Naive thymus-derived CD4-positive, alpha-beta T cell (primary cell): ENCODE data around the gene KRT79. TPM values are rescaled to one million over a fixed set of nuclear protein-coding genes. Genes with fewer than 3 reads are reported as not detected.
A peak's percentile ranks its signal among the peaks of the same experiment; 100 is the strongest.

Source experiments
- ATAC-seq: fragments of 150-1000 bp; cut with Tn5 transposase; 2 replicates; pipeline ENCODE4 v1.10.0; 2021; ENCODE audit warnings: mild to moderate bottlenecking, moderate library complexity
- CTCF ChIA-PET: fragments of 350-600 bp; sonication (Branson Sonifier 250); formaldehyde crosslinking; loops from one replicate; lab custom pipeline; 2021; ENCODE audit warnings: antibody characterized with exemption; lab: Charles Lee
- POLR2A ChIA-PET: fragments of 350-600 bp; sonication (Branson Sonifier 250); formaldehyde crosslinking; loops from one replicate; lab custom pipeline; 2021; ENCODE audit warnings: antibody characterized with exemption, inconsistent platforms; lab: Charles Lee
- DNase-seq, 9 donors: peaks; one replicate each; pipeline versions ENCODE4 v3.0.0 to v3.0.0-alpha.2; 2020 to 2022; ENCODE audit warnings: mixed read lengths in 1 of 9
- H3K27ac ChIP-seq: one replicate; pipeline ENCODE4 v1.7.0; 2013; ENCODE audit warnings: mild to moderate bottlenecking, low read depth, low read length, moderate library complexity
- H3K27me3 ChIP-seq, 2 donors: one replicate each; pipeline ENCODE4 v1.7.0; 2013; ENCODE audit warnings: low read length in 2 of 2, mild to moderate bottlenecking in 2 of 2, moderate library complexity in 2 of 2; ENCODE audit not compliant: control insufficient read depth in 2 of 2, insufficient read depth in 2 of 2
- H3K36me3 ChIP-seq, 3 experiments: 1 replicate in 2 of 3; 2 replicates in 1 of 3; pipeline ENCODE4 v1.7.0; 2013; ENCODE audit warnings: low read length in 3 of 3, mild to moderate bottlenecking in 3 of 3, moderate library complexity in 1 of 3; ENCODE audit not compliant: insufficient read depth in 3 of 3, control insufficient read depth in 2 of 3
- H3K4me1 ChIP-seq, 2 donors: one replicate each; pipeline ENCODE4 v1.7.0; 2013; ENCODE audit warnings: low read length in 2 of 2, mild to moderate bottlenecking in 2 of 2, moderate library complexity in 1 of 2; ENCODE audit not compliant: control insufficient read depth in 2 of 2, insufficient read depth in 2 of 2
- H3K4me3 ChIP-seq: 2 replicates; pipeline ENCODE4 v1.7.0; 2013; ENCODE audit warnings: mild to moderate bottlenecking, low read length
- H3K9me3 ChIP-seq, 3 experiments: 1 replicate in 2 of 3; 2 replicates in 1 of 3; pipeline ENCODE4 v1.7.0; 2013; ENCODE audit warnings: low read length in 3 of 3; ENCODE audit not compliant: control insufficient read depth in 2 of 3
- H3K27ac Mint-ChIP-seq, 9 donors: one replicate each; pipeline ENCODE4 v1.8.0; 2020 to 2022; ENCODE audit warnings: mixed read lengths in 9 of 9, mild to moderate bottlenecking in 8 of 9, moderate library complexity in 5 of 9, inconsistent platforms in 2 of 9
- H3K27me3 Mint-ChIP-seq, 5 donors: one replicate each; pipeline ENCODE4 v1.8.0; 2021 to 2022; ENCODE audit warnings: mixed read lengths in 5 of 5, mild to moderate bottlenecking in 1 of 5
- H3K36me3 Mint-ChIP-seq, 5 donors: one replicate each; pipeline ENCODE4 v1.8.0; 2020 to 2022; ENCODE audit warnings: mixed read lengths in 5 of 5, mild to moderate bottlenecking in 3 of 5, inconsistent platforms in 1 of 5
- H3K4me1 Mint-ChIP-seq, 7 donors: one replicate each; pipeline ENCODE4 v1.8.0; 2020 to 2022; ENCODE audit warnings: mixed read lengths in 7 of 7, mild to moderate bottlenecking in 3 of 7, inconsistent platforms in 1 of 7
- H3K4me3 Mint-ChIP-seq, 10 donors: one replicate each; pipeline ENCODE4 v1.8.0; 2020 to 2022; ENCODE audit warnings: mild to moderate bottlenecking in 10 of 10, mixed read lengths in 10 of 10, moderate library complexity in 6 of 10, inconsistent platforms in 2 of 10
- H3K9me3 Mint-ChIP-seq, 11 donors: one replicate each; pipeline ENCODE4 v1.8.0; 2020 to 2022; ENCODE audit warnings: mixed read lengths in 11 of 11, mild to moderate bottlenecking in 4 of 11, inconsistent platforms in 1 of 11, moderate library complexity in 1 of 11
- intact Hi-C, 2 donors: fragments of 100-400 bp; cut with micrococcal nuclease; formaldehyde crosslinking; loops; one replicate each; pipeline ENCODE4 v1.15.1; 2023
- polyA plus RNA-seq, 2 donors: library from polyadenylated mRNA; unstranded; fragments of 300-500 nt; fragmentation: Illumina TruSeq; gene quantifications; one replicate each; pipeline ENCODE4 v1.2.3, GENCODE V29; 2021
- total RNA-seq, 6 experiments: library from RNA in 5 of 6; stranded (reverse) in 5 of 6; gene quantifications; 1 replicate in 5 of 6; 2 replicates in 1 of 6; pipeline ENCODE4 v1.2.3 and lab custom pipeline; 2021 to 2026

Gene KRT79
- total and polyA plus RNA-seq, 7 experiments from 2014 or later: not detected

DNA sequence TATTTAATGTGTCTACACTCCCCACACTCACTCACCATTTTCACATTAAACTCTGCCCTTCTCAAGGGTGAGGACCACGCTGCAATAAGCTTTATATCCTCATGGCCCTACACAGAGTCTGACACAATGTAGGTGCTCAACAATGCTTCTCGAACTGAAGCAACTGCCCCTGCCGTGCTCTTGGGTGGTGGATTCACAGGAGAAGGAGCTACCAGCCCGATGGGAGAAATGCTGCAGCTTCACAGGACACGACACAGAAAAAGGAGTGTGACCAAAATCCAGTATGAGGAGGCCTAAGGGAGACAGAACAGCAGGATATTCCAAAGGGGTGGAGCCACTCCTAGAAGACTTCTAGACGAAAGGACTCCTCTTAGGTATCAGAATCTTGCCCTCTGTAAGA lies 31.7 kb downstream of the KRT79 start:
- no peak overlapping the region for H3K4me3 Mint-ChIP-seq
- Histone ChIP-seq H3K9me3 (no peaks in the 10 kb centered on the region), H3K36me3 (no peaks in the 10 kb centered on the region), H3K27ac (no peak overlapping the region), H3K27me3 (no peaks in the 10 kb centered on the region), H3K4me3 (no peak overlapping the region), H3K4me1 (no peaks in the 10 kb centered on the region)
- POLR2A ChIA-PET: no interaction called here
- no peaks in the 10 kb centered on the region for H3K4me1 Mint-ChIP-seq
- H3K9me3 Mint-ChIP-seq: no peaks in the 10 kb centered on the region
- H3K27me3 Mint-ChIP-seq: peaks cover 0 to 3% (median 0%) of the 10 kb centered on the region in 5 donors
- ATAC-seq (no peak), DNase-seq (no peak)
- CTCF ChIA-PET: interaction anchor here (0.7 to 0.8 kb wide), 2 partner anchors 43 to 158 kb away, joined by 3 read pairs; no protein-coding TSS in a partner anchor
- H3K27ac Mint-ChIP-seq: peak overlapping the region in 2 of 9 donors; percentile 29 to 80
- H3K36me3 Mint-ChIP-seq: peaks cover 0 to 4% (median 0%) of the 10 kb centered on the region in 5 donors
- intact Hi-C loops: no loop called here

DNA sequence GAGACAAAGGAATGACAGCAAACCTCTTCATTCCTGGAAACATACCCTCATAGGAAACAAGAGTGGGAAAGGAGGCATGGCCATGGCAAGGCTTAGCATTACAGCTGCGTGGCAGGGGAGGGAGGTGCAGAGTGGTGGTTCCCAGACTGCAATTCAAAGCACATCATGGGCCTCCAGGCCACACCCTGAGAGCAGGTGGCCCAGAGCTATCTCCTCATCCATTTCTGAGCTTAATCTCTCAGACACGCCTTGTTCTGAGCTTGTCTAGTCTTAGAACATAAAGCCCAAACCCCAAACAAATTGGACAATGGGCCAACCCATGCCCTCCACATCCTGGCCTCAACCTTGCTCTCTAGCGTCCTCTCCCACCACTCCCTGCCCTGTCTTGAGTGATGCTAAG lies 32.3 kb downstream of the KRT79 start:
- Mint-ChIP-seq H3K27ac (peak overlapping the region in 1 of 9 donors; percentile 56), H3K4me1 (no peaks in the 10 kb centered on the region), H3K36me3 (peaks cover 0 to 4% (median 0%) of the 10 kb centered on the region in 5 donors), H3K27me3 (peaks cover 0 to 3% (median 0%) of the 10 kb centered on the region in 5 donors), H3K4me3 (no peak overlapping the region), H3K9me3 (no peaks in the 10 kb centered on the region)
- DNase-seq (no peak), ATAC-seq (no peak)
- Histone ChIP-seq H3K36me3 (no peaks in the 10 kb centered on the region), H3K4me3 (no peak overlapping the region), H3K27ac (no peak overlapping the region), H3K4me1 (no peaks in the 10 kb centered on the region), H3K27me3 (no peaks in the 10 kb centered on the region), H3K9me3 (no peaks in the 10 kb centered on the region)
- ChIA-PET CTCF (no interaction called here), POLR2A (no interaction called here)
- intact Hi-C loops: no loop called here

DNA sequence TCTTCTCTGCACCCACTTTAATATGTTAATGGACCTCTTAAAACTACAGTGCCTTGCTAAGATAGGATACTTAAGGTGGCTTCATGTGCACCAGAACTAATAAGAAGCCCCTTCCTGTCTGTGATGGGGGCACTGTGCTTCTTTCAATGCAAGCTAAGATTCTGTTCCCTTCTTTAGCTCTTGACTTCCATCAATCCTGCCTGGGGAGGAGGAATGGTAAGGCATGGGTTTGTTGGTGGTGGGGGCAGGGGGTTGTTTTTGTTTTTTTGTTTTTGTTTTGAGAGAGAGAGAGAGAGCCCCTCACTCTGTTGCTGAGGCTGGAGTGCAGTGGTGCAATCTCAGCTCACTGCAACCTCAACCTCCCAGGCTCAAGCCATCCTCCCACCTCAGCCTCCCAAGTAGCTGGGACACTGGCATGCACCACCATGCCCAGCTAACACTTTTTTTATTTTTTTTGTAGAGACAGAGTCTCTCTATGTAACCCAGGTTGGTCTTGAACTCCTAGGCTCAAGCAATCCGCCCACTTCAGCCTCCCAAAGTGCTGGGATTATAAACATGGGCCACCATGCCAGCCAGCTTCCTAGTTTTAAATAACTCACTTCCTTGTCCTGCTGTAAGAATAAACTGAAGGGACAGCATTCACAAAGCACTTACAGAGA lies 33.7 kb downstream of the KRT79 start:
- H3K27ac ChIP-seq: no peak overlapping the region
- Mint-ChIP-seq H3K27ac (peak overlapping the region in 1 of 9 donors; percentile 82), H3K4me3 (no peak overlapping the region), H3K36me3 (peaks cover 0 to 4% (median 0%) of the 10 kb centered on the region in 5 donors), H3K4me1 (no peaks in the 10 kb centered on the region), H3K9me3 (no peaks in the 10 kb centered on the region), H3K27me3 (peaks cover 0 to 3% (median 0%) of the 10 kb centered on the region in 5 donors)
- H3K9me3 ChIP-seq: no peaks in the 10 kb centered on the region
- H3K4me1 ChIP-seq: no peaks in the 10 kb centered on the region
- H3K27me3 ChIP-seq: no peaks in the 10 kb centered on the region
- ChIA-PET CTCF (interaction anchor here (0.6 kb wide), 1 partner anchor 213 kb away, joined by 8 read pairs; no protein-coding TSS in a partner anchor), POLR2A (no interaction called here)
- H3K36me3 ChIP-seq: no peaks in the 10 kb centered on the region
- no peak overlapping the region for H3K4me3 ChIP-seq
- intact Hi-C loops: no loop called here
- DNase-seq (no peak), ATAC-seq (no peak)

DNA sequence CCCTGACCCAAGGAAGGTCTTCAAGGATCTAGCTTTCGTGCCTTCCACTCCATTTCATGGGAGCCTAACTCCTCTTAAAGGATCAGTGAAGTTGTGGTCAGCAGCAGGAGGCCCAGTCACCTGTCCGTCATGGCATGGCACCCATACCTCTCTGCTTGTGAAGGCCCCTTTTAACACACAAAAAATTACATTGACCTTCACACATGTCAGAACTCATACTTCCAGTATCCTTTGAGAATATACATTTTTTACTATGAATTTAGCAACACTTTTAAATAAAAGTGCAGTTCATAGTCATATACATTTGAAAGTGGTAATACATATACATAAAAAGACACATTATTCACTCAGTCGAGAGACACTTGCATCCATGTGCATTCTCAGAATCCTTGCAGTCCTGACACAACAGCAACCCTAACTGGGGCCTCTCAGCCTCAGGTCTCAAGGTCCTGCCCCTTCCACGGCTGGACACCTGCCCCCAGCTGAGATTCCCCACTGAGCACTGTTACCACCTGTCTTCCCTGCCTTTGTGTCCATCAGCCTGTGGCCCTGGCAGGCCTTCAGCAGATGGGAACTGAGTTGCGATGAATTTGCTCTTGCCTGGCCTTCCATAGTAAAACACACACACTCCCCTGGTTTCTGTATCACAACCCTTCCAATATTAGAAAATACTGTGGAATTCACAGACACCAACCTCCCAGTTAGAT lies 34.5 kb downstream of the KRT79 start:
- CTCF ChIA-PET: no interaction called here
- no peaks in the 10 kb centered on the region for H3K9me3 ChIP-seq
- no peaks in the 10 kb centered on the region for H3K9me3 Mint-ChIP-seq
- peaks cover 0 to 4% (median 0%) of the 10 kb centered on the region in 5 donors for H3K36me3 Mint-ChIP-seq
- ATAC-seq: no peak
- no peaks in the 10 kb centered on the region for H3K36me3 ChIP-seq
- POLR2A ChIA-PET: interaction anchor here (0.6 kb wide), 1 partner anchor 41 kb away, joined by 4 read pairs; no protein-coding TSS in a partner anchor
- no peak overlapping the region for H3K4me3 ChIP-seq
- no peaks in the 10 kb centered on the region for H3K4me1 ChIP-seq
- DNase-seq: no peak
- H3K27ac ChIP-seq: no peak overlapping the region
- H3K4me1 Mint-ChIP-seq: peaks cover 0 to 3% (median under 1%) of the 10 kb centered on the region in 7 donors
- no peak overlapping the region for H3K4me3 Mint-ChIP-seq
- H3K27me3 Mint-ChIP-seq: peaks cover 0 to 5% (median 0%) of the 10 kb centered on the region in 5 donors
- H3K27me3 ChIP-seq: no peaks in the 10 kb centered on the region
- peak overlapping the region in 1 of 9 donors; percentile 18 for H3K27ac Mint-ChIP-seq
- intact Hi-C loops: no loop called here

DNA sequence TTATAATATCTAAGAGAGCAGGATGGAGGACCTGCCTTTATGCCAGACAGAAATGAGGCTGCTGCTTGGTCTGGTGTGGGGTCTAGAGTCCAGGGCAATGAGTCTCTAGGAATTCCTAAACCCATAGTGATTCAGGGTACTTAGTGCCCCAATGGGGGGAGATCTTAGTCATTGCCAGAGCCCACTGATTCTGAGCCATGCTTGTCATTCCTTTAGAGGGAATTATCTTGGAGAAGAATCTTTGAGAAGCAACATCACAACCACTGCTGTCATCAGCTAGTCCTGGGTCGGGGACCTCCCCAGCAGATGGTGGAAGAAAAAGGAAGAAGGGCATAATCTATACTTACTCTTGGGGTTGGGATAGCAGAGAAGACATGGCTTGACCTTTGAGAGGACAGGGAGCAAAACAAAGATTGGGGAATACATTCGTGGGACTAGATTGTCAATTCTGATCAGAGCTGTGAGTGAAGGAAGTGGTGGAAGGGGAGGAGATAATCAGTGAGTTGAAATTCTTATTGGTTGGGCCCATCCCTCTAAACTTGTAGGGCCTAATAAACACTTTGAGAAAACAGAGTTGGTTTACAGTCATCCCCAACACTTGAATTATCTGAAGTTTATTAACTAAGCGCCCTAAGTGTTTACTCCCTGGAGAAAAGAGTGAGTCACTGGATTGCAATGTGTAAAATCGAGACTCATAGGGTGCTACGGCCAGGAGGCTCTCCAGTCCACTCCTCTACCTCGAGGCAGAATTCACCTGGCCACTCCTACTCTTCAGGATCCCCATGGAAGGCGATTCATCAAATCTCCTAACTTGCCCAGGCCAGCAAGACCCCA lies 35.2 kb downstream of the KRT79 start:
- Histone ChIP-seq H3K27me3 (no peaks in the 10 kb centered on the region), H3K4me1 (no peaks in the 10 kb centered on the region), H3K9me3 (no peaks in the 10 kb centered on the region), H3K27ac (no peak overlapping the region), H3K4me3 (no peak overlapping the region), H3K36me3 (no peaks in the 10 kb centered on the region)
- Mint-ChIP-seq H3K27ac (peak overlapping the region in 3 of 9 donors; percentile 4 to 19 (median 18)), H3K27me3 (peaks cover 0 to 6% (median 0%) of the 10 kb centered on the region in 5 donors), H3K4me3 (no peak overlapping the region), H3K9me3 (no peaks in the 10 kb centered on the region), H3K36me3 (peaks cover 0 to 4% (median 0%) of the 10 kb centered on the region in 5 donors), H3K4me1 (peaks cover 0 to 9% (median 7%) of the 10 kb centered on the region in 7 donors)
- ChIA-PET CTCF (interaction anchor here (1.4 kb wide), 1 partner anchor 81 kb away, joined by 3 read pairs; no protein-coding TSS in a partner anchor), POLR2A (interaction anchor here (0.6 to 0.7 kb wide), 2 partner anchors 40 to 158 kb away, joined by 3 to 4 read pairs; no protein-coding TSS in a partner anchor)
- DNase-seq (no peak), ATAC-seq (no peak)
- intact Hi-C loops: no loop called here

DNA sequence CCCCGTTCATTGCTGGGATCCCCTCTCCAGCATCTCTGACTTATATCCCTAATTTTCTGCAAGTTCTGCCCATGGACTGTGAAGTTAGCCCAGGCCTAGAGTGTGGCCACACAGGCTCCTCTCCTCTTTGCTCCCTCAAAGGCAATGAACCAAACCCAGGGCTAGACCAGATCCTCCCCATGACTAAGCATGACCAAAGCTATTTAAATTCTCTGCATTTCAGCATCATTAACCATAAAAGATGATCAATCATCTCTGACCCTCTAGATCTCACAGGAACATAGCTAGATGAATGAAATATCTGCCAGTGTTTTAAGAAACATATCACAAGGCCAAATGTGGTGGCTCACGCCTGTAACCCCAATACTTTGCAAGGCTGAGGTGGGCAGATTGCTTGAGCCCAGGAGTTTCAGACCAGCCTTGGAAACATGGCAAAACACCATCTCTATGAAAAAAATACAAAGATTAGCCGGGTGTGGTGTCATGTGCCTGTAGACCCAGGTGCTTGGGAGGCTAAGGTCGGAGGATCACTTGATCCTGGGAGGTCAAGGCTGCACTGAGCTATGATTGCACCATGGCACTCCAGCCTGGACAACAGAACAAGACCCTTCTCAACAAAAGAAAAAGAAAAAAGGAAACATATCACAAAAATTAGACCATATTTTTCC lies 36.0 kb downstream of the KRT79 start:
- Histone ChIP-seq H3K4me3 (no peak overlapping the region), H3K9me3 (no peaks in the 10 kb centered on the region), H3K27ac (no peak overlapping the region), H3K27me3 (no peaks in the 10 kb centered on the region), H3K36me3 (no peaks in the 10 kb centered on the region), H3K4me1 (no peaks in the 10 kb centered on the region)
- CTCF ChIA-PET: interaction anchor here (1.4 kb wide), 1 partner anchor 82 kb away, joined by 3 read pairs; no protein-coding TSS in a partner anchor
- H3K27ac Mint-ChIP-seq: peak overlapping the region in 1 of 9 donors; percentile 26
- DNase-seq: no peak
- H3K4me3 Mint-ChIP-seq: no peak overlapping the region
- ATAC-seq: no peak
- POLR2A ChIA-PET: no interaction called here
- peaks cover 0 to 9% (median 7%) of the 10 kb centered on the region in 7 donors for H3K4me1 Mint-ChIP-seq
- H3K9me3 Mint-ChIP-seq: no peaks in the 10 kb centered on the region
- intact Hi-C loops: no loop called here
- H3K27me3 Mint-ChIP-seq: peaks cover 0 to 6% (median 0%) of the 10 kb centered on the region in 5 donors
- peaks cover 0 to 3% (median 0%) of the 10 kb centered on the region in 5 donors for H3K36me3 Mint-ChIP-seq
